GM20000 (cell line): Measurements from ENCODE around the gene CENPV.
A peak's percentile ranks its signal among the peaks of the same experiment; 100 is the strongest.
"Not testable (repeated sequence)": the region's sequence is repeated elsewhere in the genome, so short reads cannot be mapped to it uniquely, and the experiment has no call there.

ENCODE experiments used
- DNase-seq: peaks from one replicate; pipeline ENCODE4 v3.0.0; 2012; ENCODE audit warnings: low spot score
- CTCF ChIP-seq: IDR thresholded peaks from 2 replicates; pipeline ENCODE4 v1.5.1; 2012; ENCODE audit warnings: mild to moderate bottlenecking, control low read depth; ENCODE audit errors: extremely low read depth, missing control alignments

CENPV gene

GRCh38 chr17:16353317-16354174 lies at the start of gene CENPV:
Gene CENPV (minus strand): TSS chr17:16353469. CDS start chr17:16353436, 33 bp downstream.
- DNase-seq, result peak; percentile 93
- TF ChIP-seq CTCF, result peak; percentile 50

- no peak for DNase-seq
- TF ChIP-seq CTCF, result no peak
Measured at GRCh38 chr17:16398270-16399267, 45.3 kb upstream of the CENPV start.

- not testable (repeated sequence) for DNase-seq
Measured at GRCh38 chr17:16396693-16397092, 43.4 kb upstream of the CENPV start.

GRCh38 chr17:16395887-16396286 lies 42.6 kb upstream of the CENPV start:
- not testable (repeated sequence) for DNase-seq

GRCh38 chr17:16392491-16392890 lies 39.2 kb upstream of the CENPV start:
- not testable (repeated sequence) for DNase-seq

GRCh38 chr17:16391451-16391850 lies 38.2 kb upstream of the CENPV start:
- no peak for TF ChIP-seq CTCF
- DNase-seq, result no peak

GRCh38 chr17:16386126-16386507 lies 32.8 kb upstream of the CENPV start:
- not testable (repeated sequence) for DNase-seq

GRCh38 chr17:16384557-16384956 lies 31.3 kb upstream of the CENPV start:
- no peak for DNase-seq
- no peak for TF ChIP-seq CTCF

- DNase-seq, result no peak
- TF ChIP-seq CTCF, result no peak
Measured at GRCh38 chr17:16383772-16384287, 30.6 kb upstream of the CENPV start.
